ENCODE data around the gene FHDC1. TPM values are rescaled to one million over a fixed set of nuclear protein-coding genes. Genes with fewer than 3 reads are reported as not detected.

The FHDC1 gene
- total RNA-seq, 4 donors from 2014 or later = 4.5 to 12.8 (median 8.5) TPM

- Histone ChIP-seq H3K27ac (no peak overlapping the region), H3K9me3 (no peaks in the 10 kb centered on the region), H3K27me3 (no peaks in the 10 kb centered on the region), H3K36me3 (no peaks in the 10 kb centered on the region), H3K4me1 (peaks cover 0 to 24% (median 6%) of the 10 kb centered on the region in 3 donors), H3K4me3 (no peak overlapping the region)
- no peak for TF ChIP-seq POLR2A (IDR thresholded peaks at IDR 0.05)
- no peak for TF ChIP-seq CTCF (IDR thresholded peaks at IDR 0.05)
- intact Hi-C loops (cut with DNase I) = no loop called here
- 42 to 44% methylated on average over 2 to 3 of the region's 6 CpGs for WGBS, 2 donors
- DNase-seq = no peak
These were observed 68.1 kb downstream of the FHDC1 start for GRCh38 chr4:153004081-153004850.

GRCh38 chr4:153005899-153006381, 69.8 kb downstream of the FHDC1 start:
- intact Hi-C loops (cut with DNase I) = no loop called here
- H3K9me3 ChIP-seq = no peaks in the 10 kb centered on the region
- no peak overlapping the region for H3K4me3 ChIP-seq
- no peak for DNase-seq
- peaks cover 0 to 12% (median 6%) of the 10 kb centered on the region in 3 donors for H3K4me1 ChIP-seq
- no peak overlapping the region for H3K27ac ChIP-seq
- TF ChIP-seq POLR2A (IDR thresholded peaks at IDR 0.05) = no peak
- no peak for TF ChIP-seq CTCF (IDR thresholded peaks at IDR 0.05)
- 66 to 72% methylated on average over 7 to 8 of the region's 8 CpGs for WGBS, 2 donors
- H3K27me3 ChIP-seq = no peaks in the 10 kb centered on the region
- H3K36me3 ChIP-seq = no peaks in the 10 kb centered on the region

GRCh38 chr4:153008578-153009199, 72.6 kb downstream of the FHDC1 start:
- Histone ChIP-seq H3K27me3 (no peaks in the 10 kb centered on the region), H3K4me1 (peaks cover 0 to 12% (median 6%) of the 10 kb centered on the region in 3 donors), H3K36me3 (no peaks in the 10 kb centered on the region), H3K4me3 (no peak overlapping the region), H3K27ac (no peak overlapping the region), H3K9me3 (no peaks in the 10 kb centered on the region)
- intact Hi-C loops (cut with DNase I) = no loop called here
- DNase-seq = no peak
- 77 to 90% methylated on average over 14 of the region's 15 CpGs for WGBS, 2 donors
- TF ChIP-seq POLR2A (IDR thresholded peaks at IDR 0.05) (no peak), CTCF (IDR thresholded peaks at IDR 0.05) (no peak)

- intact Hi-C loops (cut with DNase I) = no loop called here
- TF ChIP-seq POLR2A (IDR thresholded peaks at IDR 0.05) (no peak), CTCF (IDR thresholded peaks at IDR 0.05) (no peak)
- no peaks in the 10 kb centered on the region for H3K27me3 ChIP-seq
- no peaks in the 10 kb centered on the region for H3K9me3 ChIP-seq
- H3K27ac ChIP-seq = no peak overlapping the region
- DNase-seq = no peak
- no peaks in the 10 kb centered on the region for H3K36me3 ChIP-seq
- WGBS, 2 donors = 82% methylated on average over 2 to 3 of the region's 3 CpGs
- no peak overlapping the region for H3K4me3 ChIP-seq
- H3K4me1 ChIP-seq = peaks cover 0 to 7% (median 6%) of the 10 kb centered on the region in 3 donors
These were observed 74.0 kb downstream of the FHDC1 start for GRCh38 chr4:153010146-153010545.

Measured in esophagus squamous epithelium (tissue), 5 donors.